ENCODE data around the gene C1orf226. TPM values are rescaled to one million over a fixed set of nuclear protein-coding genes. Genes with fewer than 3 reads are reported as not detected.

The C1orf226 gene
- total and polyA plus RNA-seq, 5 donors, result 1.0 to 5.7 (median 4.4) TPM

DNA sequence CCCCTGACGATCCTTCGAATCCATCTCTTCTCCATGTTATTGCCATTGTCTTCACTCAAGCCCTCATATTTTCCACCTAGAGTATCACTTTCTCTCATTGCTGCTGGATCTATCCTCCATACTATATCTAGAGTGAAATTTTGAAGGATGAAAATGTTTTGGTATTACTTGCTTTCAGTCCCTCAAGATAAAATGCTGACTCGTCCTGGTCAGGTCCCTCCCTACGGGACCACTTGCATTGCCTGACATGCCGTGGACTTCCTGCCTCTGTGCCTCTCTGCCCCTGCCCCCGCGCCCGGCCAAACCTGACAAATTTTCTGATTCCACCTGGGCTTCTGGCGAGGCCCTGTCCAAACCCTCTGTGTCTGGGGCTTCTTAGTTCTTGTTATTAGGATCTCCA is 28.4 kb upstream of the C1orf226 start:
- H3K4me1 ChIP-seq (ENCODE audit: control insufficient read depth, insufficient read depth, low read length), result no peaks in the 10 kb centered on the region
- H3K27ac ChIP-seq (ENCODE audit: low read length), result no peak overlapping the region
- intact Hi-C loops (cut with DNase I), result no loop called here
- ATAC-seq (no peak), DNase-seq (no peak)
- no peak overlapping the region for H3K4me3 ChIP-seq (ENCODE audit: low read length)
- 84% methylated on average over 9 of the region's 9 CpGs for WGBS
- no peaks in the 10 kb centered on the region for H3K27me3 ChIP-seq (ENCODE audit: control insufficient read depth, insufficient read depth)
- H3K9me3 ChIP-seq (ENCODE audit: control insufficient read depth, low read length), result no peaks in the 10 kb centered on the region

DNA sequence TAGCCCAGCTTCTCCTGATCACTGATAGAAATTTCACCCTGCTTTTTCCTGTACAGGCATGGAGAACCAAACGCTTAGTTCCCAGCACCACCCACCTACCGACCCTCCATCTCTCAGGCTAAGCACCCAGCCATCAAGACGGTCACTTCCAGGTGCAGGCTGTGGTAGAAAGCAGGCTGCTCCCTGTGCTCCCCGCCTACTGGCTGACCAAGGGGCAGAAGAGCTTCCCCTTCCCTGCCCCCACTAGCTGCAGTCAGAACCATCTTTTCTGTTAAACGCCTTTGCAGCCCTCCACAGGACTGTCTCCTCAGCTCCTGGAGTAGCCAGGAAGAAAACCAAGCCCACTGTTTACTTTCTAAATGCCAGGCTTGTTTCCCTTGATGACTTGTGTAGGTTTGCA is 27.8 kb upstream of the C1orf226 start:
- Histone ChIP-seq H3K27ac (ENCODE audit: low read length) (no peak overlapping the region), H3K9me3 (ENCODE audit: control insufficient read depth, low read length) (no peaks in the 10 kb centered on the region), H3K27me3 (ENCODE audit: control insufficient read depth, insufficient read depth) (no peaks in the 10 kb centered on the region), H3K4me3 (ENCODE audit: low read length) (no peak overlapping the region), H3K4me1 (ENCODE audit: control insufficient read depth, insufficient read depth, low read length) (no peaks in the 10 kb centered on the region)
- intact Hi-C loops (cut with DNase I), result no loop called here
- 75% methylated on average over 5 of the region's 5 CpGs for WGBS
- ATAC-seq, result no peak
- DNase-seq, result no peak

DNA sequence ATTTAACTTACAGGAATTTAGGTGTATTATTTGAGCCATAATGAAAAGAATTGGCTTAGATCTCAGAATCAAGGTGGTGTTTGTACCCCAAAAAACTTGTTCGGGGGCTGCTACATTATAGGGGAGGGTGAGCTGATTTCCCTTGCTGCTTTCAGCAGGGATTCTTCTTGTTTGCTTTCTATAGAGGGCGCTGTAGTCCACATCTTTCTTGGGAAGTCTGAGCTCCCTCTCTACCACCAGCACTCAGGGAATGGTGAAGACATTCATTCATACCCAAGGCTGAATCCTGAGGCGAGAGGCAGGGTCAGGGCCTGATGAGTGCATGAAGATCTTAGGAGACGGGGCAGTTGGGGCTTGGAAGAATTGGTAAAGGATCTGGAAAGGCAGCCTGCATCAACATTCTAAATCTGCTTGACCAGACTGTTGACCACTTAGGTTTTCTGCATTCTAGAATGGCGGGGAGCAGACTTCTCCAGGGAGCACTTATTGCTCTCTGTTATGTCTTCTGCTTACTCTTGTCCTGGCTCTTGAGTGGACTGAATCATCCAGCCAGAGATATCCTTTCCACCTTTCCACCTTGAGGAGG is 23.8 kb upstream of the C1orf226 start:
- DNase-seq (no peak), ATAC-seq (peak in 1 of 2 donors; percentile 33)
- Histone ChIP-seq H3K27me3 (ENCODE audit: control insufficient read depth, insufficient read depth) (no peaks in the 10 kb centered on the region), H3K27ac (ENCODE audit: low read length) (no peak overlapping the region), H3K4me3 (ENCODE audit: low read length) (no peak overlapping the region), H3K9me3 (ENCODE audit: control insufficient read depth, low read length) (no peaks in the 10 kb centered on the region), H3K4me1 (ENCODE audit: control insufficient read depth, insufficient read depth, low read length) (no peaks in the 10 kb centered on the region)
- WGBS, result 65% methylated on average over 5 of the region's 5 CpGs
- intact Hi-C loops (cut with DNase I), result no loop called here

DNA sequence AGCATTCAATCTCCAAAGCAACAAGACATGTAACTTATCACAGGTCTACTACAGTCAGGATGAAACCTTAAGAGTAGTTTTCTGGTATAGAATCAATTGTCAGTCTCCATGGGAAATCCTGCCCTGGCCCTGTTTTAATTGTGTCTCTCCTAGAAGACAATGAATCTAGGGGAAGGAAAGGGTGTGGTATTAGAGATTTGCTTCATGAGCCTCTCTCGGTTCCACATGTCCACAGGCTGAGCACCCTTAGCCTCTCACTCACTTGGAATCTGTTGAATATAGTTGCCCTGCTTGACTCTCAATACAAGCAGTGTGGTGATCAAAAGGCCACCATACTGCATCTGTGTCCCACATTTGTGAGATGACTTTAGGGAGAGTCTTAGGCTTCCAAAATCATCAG is 22.6 kb upstream of the C1orf226 start:
- intact Hi-C loops (cut with DNase I), result no loop called here
- Histone ChIP-seq H3K4me3 (ENCODE audit: low read length) (no peak overlapping the region), H3K27me3 (ENCODE audit: control insufficient read depth, insufficient read depth) (no peaks in the 10 kb centered on the region), H3K27ac (ENCODE audit: low read length) (no peak overlapping the region), H3K9me3 (ENCODE audit: control insufficient read depth, low read length) (no peaks in the 10 kb centered on the region), H3K4me1 (ENCODE audit: control insufficient read depth, insufficient read depth, low read length) (no peaks in the 10 kb centered on the region)
- no peak for DNase-seq
- ATAC-seq, result peak in 1 of 2 donors; percentile 65
- 54% methylated on average over 1 of the region's 1 CpG for WGBS

DNA sequence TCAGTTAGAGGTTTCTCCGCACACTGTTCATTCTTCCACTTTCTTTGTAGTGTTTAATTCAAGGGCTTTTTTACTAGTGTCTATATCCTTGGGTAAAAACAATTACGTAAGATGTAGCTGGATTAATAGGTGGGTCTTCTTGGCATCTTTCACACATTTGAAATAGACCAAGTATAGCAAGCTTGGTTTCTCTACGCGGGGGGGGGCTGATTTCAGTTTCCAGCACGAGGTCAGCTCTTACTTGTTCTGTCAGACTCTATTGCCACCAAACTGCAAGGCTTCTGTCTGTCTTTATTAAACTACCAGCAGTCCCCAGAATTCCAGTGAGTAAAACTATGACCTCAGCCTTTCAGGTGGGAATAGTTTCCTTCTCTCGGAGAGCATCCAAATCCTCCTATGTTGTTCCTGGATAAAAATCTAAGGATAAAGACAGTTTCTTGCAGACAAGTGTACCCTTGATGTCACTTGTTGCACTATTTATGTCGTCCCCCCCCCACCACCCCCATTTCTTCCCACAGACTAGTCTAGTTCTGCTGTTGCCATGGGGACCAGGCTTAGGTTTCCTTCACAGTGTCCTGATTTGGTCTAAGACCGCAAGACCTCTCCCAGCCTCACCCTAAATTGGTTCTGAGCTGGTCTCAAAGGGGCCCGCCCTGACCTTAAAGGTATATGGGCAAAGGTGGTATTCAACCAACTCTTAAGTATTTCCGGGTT is 21.8 kb upstream of the C1orf226 start:
- Histone ChIP-seq H3K4me1 (ENCODE audit: control insufficient read depth, insufficient read depth, low read length) (no peaks in the 10 kb centered on the region), H3K27me3 (ENCODE audit: control insufficient read depth, insufficient read depth) (no peaks in the 10 kb centered on the region), H3K4me3 (ENCODE audit: low read length) (no peak overlapping the region), H3K9me3 (ENCODE audit: control insufficient read depth, low read length) (no peaks in the 10 kb centered on the region), H3K27ac (ENCODE audit: low read length) (no peak overlapping the region)
- DNase-seq (no peak), ATAC-seq (no peak)
- intact Hi-C loops (cut with DNase I), result no loop called here
- 93% methylated on average over 10 of the region's 10 CpGs for WGBS

DNA sequence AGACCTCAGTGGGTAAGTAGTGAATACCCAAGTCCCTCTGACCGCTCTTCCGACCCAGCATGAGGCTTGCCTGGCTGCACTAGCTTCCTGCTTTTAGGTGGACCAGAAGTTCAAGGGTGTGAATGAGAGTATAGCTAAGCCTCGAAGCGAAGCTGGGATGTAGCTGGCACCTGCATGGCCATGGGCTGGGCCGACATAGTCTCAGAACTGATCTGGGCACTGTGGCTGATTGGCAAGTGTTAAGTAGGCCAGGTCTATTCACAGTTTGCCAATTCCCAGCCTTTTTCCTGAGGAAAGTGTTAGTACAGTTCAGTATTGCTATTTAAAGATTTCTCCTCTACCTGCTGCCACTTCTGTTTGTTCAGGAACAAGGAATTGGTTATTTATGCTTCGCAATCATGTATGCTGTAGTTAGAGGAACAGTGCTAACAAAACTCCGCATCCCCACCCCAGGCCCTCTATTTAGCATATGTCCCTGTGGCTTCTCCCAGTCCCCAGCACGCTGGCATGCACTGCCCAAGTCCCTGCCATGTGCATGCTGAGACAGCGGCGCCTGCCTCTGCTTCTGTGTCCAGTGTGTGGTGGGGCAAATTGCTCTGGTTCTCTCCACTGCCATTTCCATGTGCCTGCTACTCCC is 21.2 kb upstream of the C1orf226 start:
- ATAC-seq (no peak), DNase-seq (no peak)
- Histone ChIP-seq H3K27me3 (ENCODE audit: control insufficient read depth, insufficient read depth) (no peaks in the 10 kb centered on the region), H3K9me3 (ENCODE audit: control insufficient read depth, low read length) (no peaks in the 10 kb centered on the region), H3K4me3 (ENCODE audit: low read length) (no peak overlapping the region), H3K27ac (ENCODE audit: low read length) (no peak overlapping the region), H3K4me1 (ENCODE audit: control insufficient read depth, insufficient read depth, low read length) (no peaks in the 10 kb centered on the region)
- intact Hi-C loops (cut with DNase I), result no loop called here
- 95% methylated on average over 10 of the region's 10 CpGs for WGBS

DNA sequence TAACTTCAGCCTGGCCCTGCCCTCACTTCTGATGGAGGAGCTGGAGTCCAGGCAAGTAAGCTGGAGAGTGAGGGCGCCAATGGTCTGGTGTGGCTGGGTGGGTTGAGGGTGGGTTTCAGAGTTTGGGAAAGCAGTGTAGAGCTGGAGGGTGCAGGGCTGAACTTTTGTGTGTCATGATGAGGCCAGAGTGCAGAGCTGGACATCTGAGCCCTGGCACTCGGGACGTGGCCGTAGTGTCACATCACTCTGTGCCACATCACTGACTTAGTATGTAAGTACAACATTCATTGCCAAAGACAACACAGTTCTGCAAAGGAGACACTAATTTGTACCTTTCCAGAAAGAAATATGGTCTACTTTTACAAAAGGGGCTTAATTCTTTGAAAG is 20.7 kb upstream of the C1orf226 start:
- WGBS, result 96% methylated on average over 4 of the region's 4 CpGs
- ATAC-seq (no peak), DNase-seq (no peak)
- H3K4me1 ChIP-seq (ENCODE audit: control insufficient read depth, insufficient read depth, low read length), result no peaks in the 10 kb centered on the region
- intact Hi-C loops (cut with DNase I), result no loop called here
- H3K9me3 ChIP-seq (ENCODE audit: control insufficient read depth, low read length), result no peaks in the 10 kb centered on the region
- H3K4me3 ChIP-seq (ENCODE audit: low read length), result no peak overlapping the region
- no peaks in the 10 kb centered on the region for H3K27me3 ChIP-seq (ENCODE audit: control insufficient read depth, insufficient read depth)
- H3K27ac ChIP-seq (ENCODE audit: low read length), result no peak overlapping the region

DNA sequence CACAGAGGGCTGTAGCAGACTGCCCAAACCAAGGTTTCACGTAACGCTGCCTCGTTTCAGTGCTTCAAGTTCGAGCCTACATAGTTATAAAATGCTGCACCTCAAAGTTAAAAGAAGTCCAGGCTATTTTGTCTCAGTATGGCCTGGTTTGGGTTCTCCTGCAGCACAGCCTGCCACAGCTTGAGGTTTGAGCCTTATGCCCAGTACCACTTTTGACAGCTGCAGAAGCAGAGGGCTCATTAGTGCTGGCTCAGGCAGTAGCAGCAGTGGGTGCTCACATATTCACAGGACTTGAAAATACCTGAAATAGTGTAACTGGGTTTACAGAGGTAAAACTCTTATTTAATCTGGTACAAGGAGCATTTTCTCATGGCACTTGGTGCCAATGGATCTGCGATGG is 20.2 kb upstream of the C1orf226 start:
- no peaks in the 10 kb centered on the region for H3K27me3 ChIP-seq (ENCODE audit: control insufficient read depth, insufficient read depth)
- H3K4me3 ChIP-seq (ENCODE audit: low read length), result no peak overlapping the region
- intact Hi-C loops (cut with DNase I), result no loop called here
- whole genome bisulfite sequencing, result 92% methylated on average over 5 of the region's 5 CpGs
- no peak for DNase-seq
- no peak overlapping the region for H3K27ac ChIP-seq (ENCODE audit: low read length)
- H3K9me3 ChIP-seq (ENCODE audit: control insufficient read depth, low read length), result no peaks in the 10 kb centered on the region
- no peaks in the 10 kb centered on the region for H3K4me1 ChIP-seq (ENCODE audit: control insufficient read depth, insufficient read depth, low read length)
- ATAC-seq, result no peak

DNA sequence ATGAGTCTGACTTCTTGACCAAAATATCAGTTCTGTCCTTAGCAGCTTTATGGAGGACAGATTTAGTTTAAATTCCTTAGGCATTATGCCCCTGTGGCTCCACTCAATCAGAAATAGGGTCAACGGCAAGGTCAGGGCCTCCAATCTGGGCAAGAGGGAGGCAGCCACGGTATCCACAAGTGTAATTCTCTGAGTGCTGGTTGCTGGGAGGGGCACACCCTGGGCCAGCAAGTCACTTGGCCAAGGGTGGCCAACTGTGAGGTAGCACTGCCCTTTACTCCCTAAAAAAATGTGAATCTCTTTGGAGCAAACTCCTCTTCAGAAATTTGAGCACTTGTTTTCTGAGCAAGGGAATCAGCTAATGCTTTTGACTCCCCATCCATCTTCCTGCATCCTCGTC is 17.7 kb upstream of the C1orf226 start:
- no peak overlapping the region for H3K4me3 ChIP-seq (ENCODE audit: low read length)
- no peak for ATAC-seq
- no peak for DNase-seq
- H3K9me3 ChIP-seq (ENCODE audit: control insufficient read depth, low read length), result no peaks in the 10 kb centered on the region
- H3K27me3 ChIP-seq (ENCODE audit: control insufficient read depth, insufficient read depth), result no peaks in the 10 kb centered on the region
- intact Hi-C loops (cut with DNase I), result no loop called here
- no peak overlapping the region for H3K27ac ChIP-seq (ENCODE audit: low read length)
- no peaks in the 10 kb centered on the region for H3K4me1 ChIP-seq (ENCODE audit: control insufficient read depth, insufficient read depth, low read length)
- WGBS, result 86% methylated on average over 3 of the region's 3 CpGs

DNA sequence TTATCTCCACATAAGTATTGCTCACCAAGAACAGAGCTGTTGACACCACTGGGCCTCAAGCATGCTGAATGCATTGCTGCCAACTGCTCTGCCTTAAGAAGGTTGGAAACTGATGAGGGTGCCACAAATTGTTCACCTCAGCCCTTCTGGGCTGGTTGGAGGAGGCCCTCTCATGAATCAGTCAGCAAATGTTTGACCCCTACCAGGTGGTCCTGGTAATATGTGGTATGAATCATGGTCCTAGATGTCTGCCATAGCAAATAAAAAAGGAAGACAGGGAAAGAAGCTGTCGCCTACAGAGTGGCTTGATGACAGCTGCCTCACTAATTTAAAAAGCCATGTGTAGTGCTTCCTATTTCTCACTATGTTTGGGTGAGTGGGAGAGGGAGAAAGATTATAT is 17.0 kb upstream of the C1orf226 start:
- Histone ChIP-seq H3K4me3 (ENCODE audit: low read length) (no peak overlapping the region), H3K27ac (ENCODE audit: low read length) (no peak overlapping the region), H3K9me3 (ENCODE audit: control insufficient read depth, low read length) (no peaks in the 10 kb centered on the region), H3K27me3 (ENCODE audit: control insufficient read depth, insufficient read depth) (no peaks in the 10 kb centered on the region), H3K4me1 (ENCODE audit: control insufficient read depth, insufficient read depth, low read length) (no peaks in the 10 kb centered on the region)
- DNase-seq (no peak), ATAC-seq (no peak)
- 93% methylated on average over 1 of the region's 1 CpG for WGBS
- intact Hi-C loops (cut with DNase I), result no loop called here

DNA sequence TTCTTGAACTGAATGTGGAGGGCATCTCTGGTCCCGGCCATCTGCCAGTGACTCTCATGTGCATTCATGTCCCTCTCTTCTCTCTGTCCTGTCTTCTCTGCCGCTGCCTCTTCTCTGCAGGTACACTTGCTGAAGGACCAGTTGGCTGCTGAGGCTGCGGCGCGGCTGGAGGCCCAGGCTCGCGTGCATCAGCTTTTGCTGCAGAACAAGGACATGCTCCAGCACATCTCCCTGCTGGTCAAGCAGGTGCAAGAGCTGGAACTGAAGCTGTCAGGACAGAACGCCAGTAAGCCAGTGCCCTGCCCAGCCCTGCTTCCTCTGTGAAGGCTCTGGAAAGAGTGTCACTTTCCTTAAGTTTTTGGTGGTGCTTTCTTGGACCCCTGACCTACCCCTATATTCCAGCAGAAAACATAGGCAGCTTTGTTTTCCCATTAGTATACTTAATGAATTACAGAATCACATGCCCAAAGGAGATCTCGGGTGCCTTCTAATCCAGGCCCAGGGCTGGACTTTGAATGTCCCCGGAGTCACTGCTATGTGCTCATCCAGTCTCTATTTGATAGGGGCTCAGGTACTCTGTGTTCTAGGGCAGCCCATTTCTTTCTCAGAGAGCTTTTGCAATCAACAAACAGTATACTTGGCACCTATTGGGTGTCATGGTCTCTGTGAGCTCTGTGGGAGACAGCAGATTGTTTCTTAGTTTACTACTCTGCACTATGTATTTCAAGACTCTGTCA is 16.1 kb upstream of the C1orf226 start:
- Histone ChIP-seq H3K4me3 (ENCODE audit: low read length) (no peak overlapping the region), H3K4me1 (ENCODE audit: control insufficient read depth, insufficient read depth, low read length) (no peaks in the 10 kb centered on the region), H3K27me3 (ENCODE audit: control insufficient read depth, insufficient read depth) (no peaks in the 10 kb centered on the region), H3K9me3 (ENCODE audit: control insufficient read depth, low read length) (no peaks in the 10 kb centered on the region), H3K27ac (ENCODE audit: low read length) (no peak overlapping the region)
- 90% methylated on average over 10 of the region's 10 CpGs for WGBS
- DNase-seq, result no peak
- intact Hi-C loops (cut with DNase I), result no loop called here
- ATAC-seq, result no peak

All from right cardiac atrium (tissue), 5 donors.